T47D (cell line): ENCODE measurements around the gene WBP4.
"Not testable (repeated sequence)": the region's sequence is repeated elsewhere in the genome, so short reads cannot be mapped to it uniquely, and the experiment has no call there.

Experiments used
- DNase-seq, 2 experiments: peaks; one replicate each; pipeline versions ENCODE4 v3.0.0 to v3.0.0-alpha.2; 2011 to 2012; ENCODE audit warnings: low read depth in 1 of 2, low spot score in 1 of 2
- JUND ChIP-seq: IDR thresholded peaks from 2 replicates; pipeline ENCODE4 v1.6.1; 2012; ENCODE audit warnings: low read depth
- in situ Hi-C: cut with HindIII; loops from 2 replicates; pipeline ENCODE4 v1.10.0; 2016; ENCODE audit warnings: low sequenced_read_pairs, low pct_unique_long_range_greater_than_20kb

Gene WBP4

GRCh38 chr13:41127701-41128100 lies 66.4 kb downstream of the WBP4 start:
- DNase-seq = no peak
- in situ Hi-C loops = no loop called here
- TF ChIP-seq JUND = no peak

- in situ Hi-C loops = no loop called here
- TF ChIP-seq JUND = no peak
- no peak for DNase-seq
Measured at GRCh38 chr13:41130356-41130755, 69.0 kb downstream of the WBP4 start.

- in situ Hi-C loops, DNase-seq: not testable (repeated sequence)
Measured at GRCh38 chr13:41131189-41131588, 69.9 kb downstream of the WBP4 start.

DNA sequence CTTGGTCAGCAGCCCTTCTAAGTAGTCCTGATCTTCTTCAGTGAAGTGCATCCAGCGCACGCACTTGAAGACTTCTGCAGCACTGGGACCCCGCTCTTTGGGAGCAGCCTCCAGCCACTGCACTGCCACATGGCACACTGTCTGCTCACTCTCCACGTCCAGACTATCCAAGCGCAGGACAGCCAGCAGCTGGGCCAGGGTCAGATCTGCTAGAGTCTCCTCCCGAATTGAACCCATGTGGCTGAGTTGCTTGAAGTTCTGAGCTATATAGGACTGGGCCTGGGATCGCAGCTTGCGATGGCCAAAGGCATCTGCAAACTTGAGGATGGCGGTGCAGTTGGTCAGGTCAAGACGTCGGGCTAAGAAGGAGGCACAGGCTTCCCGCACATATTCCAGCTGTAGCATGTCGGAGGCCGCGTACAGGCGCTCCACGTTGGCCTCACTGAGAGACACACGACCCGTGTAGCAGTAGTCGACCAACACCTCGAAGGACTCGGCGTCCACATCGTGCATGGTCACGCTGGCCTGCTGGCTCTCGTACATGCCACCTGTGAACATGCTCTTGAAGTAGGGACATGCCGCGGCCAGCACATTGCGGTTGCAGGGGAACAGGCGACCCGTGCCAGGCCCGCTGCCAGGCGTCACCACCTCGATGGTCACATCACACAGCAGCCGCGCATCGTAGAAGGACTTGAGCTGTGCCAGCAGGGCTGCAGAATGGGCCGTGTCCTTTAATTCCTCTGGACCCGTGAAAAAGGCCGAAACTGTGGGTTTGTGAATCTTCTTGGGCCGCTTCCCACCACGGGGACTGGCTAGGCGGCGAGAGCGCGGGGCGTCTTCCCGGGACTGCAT lies 70.6 kb downstream of the WBP4 start:
- DNase-seq, in situ Hi-C loops: not testable (repeated sequence)

DNA sequence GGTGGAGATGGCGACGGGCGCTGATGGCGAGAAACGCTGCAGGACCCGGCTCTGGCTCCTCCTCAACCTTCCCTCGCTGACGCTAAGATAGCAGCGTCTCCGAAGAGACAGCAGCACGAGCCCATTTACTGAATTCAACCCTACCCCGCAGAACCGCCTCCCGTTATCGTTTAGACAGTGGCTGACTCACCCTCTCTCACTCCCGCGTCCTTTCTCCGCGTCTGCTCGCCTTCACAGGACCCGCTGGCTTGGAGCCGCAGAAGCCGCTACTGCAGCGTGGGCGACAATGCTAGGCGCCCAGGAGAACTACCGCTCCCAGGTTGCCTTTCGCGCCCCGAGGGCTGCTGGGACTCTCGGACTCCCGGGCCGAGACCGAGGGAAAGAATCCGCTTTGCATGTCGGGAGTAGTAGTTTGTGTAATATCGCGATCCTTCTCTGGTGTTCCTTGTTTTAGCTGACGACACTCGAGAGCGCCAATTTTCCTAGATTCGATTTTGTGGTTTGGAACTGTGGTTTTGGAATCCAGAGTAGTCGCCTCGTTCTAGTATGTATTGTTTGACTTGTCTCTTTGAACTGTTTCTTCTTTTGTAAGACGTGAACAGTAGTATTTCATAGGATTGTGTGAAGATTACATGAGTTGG lies 71.3 kb downstream of the WBP4 start, which contains the start of gene KBTBD6:
Gene KBTBD6, minus strand, starts transcription at position 291 of the 641 bp plus-strand sequence. CDS start 291 bp downstream, outside the sequence.
- DNase-seq = peak; percentile 55 to 98
- no peak for TF ChIP-seq JUND
- in situ Hi-C loops = no loop called here
